ENCODE results near the gene STAG1.
"Not testable (repeated sequence)": the region's sequence is repeated elsewhere in the genome, so short reads cannot be mapped to it uniquely, and the experiment has no call there.

The STAG1 gene

DNA sequence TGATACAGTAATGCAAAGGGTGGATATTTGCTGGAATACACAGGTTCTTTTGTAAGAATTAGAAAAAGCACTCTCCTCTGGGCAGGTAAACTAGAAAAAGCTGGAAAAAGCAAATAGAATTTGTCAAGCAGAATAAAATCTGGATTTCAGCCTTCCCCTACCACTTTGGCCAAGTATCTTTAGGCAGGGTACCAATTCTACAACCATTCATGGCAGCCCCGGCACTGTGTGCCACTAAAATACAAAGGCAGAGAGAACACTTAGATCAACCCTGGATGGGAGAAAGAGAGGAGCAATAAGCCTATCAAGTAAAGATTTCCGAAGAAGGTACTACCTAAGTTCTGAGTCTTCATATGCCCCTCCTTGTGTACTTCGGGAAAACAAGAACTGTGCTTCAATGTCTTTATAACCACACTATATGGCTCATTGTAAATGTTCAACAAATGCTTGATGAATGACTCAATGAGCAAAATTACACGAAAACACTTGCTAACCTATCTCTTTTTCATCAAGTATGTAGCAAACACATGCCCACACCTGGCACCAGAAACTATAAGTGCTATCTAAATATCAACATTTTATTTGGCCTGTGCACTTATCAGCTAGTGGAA, 20.8 kb downstream of the STAG1 start:
- Mint-ChIP-seq H3K27me3 (no peaks in the 10 kb centered on the region), H3K27ac (no peak overlapping the region), H3K4me3 (no peak overlapping the region), H3K36me3 (ENCODE audit: low read depth) (no peaks in the 10 kb centered on the region), H3K4me1 (peaks cover 75% of the 10 kb centered on the region), H3K9me3 (no peaks in the 10 kb centered on the region)
- no peak for DNase-seq
- no peak for ATAC-seq

DNA sequence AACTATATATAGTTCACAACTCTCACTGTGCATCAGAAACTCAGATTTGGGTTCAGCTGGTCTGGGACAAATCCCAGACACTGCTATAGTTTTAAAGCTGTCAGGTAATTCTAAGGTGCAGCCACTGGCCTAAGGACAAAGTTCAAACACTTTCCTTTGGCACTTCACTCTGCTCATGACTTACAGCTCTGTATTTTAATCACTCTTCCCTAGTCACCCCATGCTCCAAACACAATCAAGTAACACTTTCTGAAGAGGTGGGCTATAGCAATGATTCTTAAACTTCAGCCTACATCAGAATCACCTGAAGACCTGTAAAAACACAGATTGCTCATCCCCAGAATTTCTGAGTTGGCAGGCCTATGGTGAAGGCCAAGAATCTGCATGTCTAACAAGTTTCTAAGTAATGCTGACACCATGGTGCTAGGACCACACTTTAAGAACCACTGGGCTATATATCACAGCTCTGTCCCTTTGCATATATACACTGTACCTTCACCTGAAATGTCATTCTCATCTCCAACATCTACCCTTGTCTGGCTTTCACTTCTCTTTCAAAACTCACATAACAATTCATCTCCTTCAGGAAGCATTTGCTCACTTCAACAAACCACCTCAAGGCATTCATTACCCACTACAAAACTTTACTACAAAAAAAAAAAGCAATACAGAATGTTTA, 21.4 kb downstream of the STAG1 start:
- ATAC-seq (peak; percentile 31), DNase-seq (no peak)
- Mint-ChIP-seq H3K27ac (no peak overlapping the region), H3K4me3 (no peak overlapping the region), H3K4me1 (peaks cover 79% of the 10 kb centered on the region), H3K27me3 (no peaks in the 10 kb centered on the region), H3K9me3 (no peaks in the 10 kb centered on the region), H3K36me3 (ENCODE audit: low read depth) (no peaks in the 10 kb centered on the region)

DNA sequence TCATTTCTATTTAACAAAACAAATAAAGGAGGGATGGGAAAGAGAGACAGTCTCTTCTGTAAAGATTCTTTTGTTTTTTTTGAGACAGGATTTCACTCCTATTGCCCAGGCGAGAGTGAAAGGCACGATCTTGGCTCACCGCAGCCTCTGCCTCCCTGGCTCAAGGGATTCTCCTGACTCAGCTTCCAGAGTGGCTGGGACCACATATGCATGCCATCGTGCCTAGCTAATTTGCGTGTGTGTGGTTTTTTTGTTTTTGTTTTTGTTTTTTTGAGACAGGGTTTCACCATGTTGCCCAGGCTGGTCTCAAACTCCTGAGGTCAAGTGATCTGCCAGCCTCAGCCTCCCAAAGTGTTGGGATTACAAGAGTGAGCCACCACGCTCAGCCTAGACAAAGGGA, 23.3 kb downstream of the STAG1 start:
- Mint-ChIP-seq H3K9me3 (no peaks in the 10 kb centered on the region), H3K4me3 (no peak overlapping the region), H3K4me1 (peaks cover 68% of the 10 kb centered on the region), H3K36me3 (ENCODE audit: low read depth) (no peaks in the 10 kb centered on the region), H3K27ac (no peak overlapping the region), H3K27me3 (no peaks in the 10 kb centered on the region)
- DNase-seq (no peak), ATAC-seq (no peak)

DNA sequence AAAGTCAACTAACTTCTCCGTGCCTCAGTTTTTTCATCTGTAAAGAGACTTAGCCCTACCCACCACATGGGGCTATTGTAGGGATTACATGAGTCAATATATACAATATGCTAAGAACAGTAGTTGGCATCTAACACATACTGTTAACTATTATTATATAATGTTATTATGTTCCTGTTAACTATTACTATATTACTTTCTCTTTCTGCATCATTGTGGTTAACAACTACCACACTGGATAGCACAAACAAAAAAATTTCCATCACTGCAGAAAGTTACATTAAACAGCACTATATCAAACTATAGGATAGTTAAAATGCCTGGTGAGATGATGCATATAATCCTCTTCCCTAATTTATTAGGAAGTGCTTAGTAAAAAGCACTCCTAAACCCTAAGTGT, 23.7 kb downstream of the STAG1 start:
- H3K4me1 Mint-ChIP-seq: peaks cover 67% of the 10 kb centered on the region
- ATAC-seq (peak; percentile 36), DNase-seq (no peak)
- no peaks in the 10 kb centered on the region for H3K36me3 Mint-ChIP-seq (ENCODE audit: low read depth)
- no peaks in the 10 kb centered on the region for H3K9me3 Mint-ChIP-seq
- no peak overlapping the region for H3K27ac Mint-ChIP-seq
- H3K27me3 Mint-ChIP-seq: no peaks in the 10 kb centered on the region
- H3K4me3 Mint-ChIP-seq: no peak overlapping the region

DNA sequence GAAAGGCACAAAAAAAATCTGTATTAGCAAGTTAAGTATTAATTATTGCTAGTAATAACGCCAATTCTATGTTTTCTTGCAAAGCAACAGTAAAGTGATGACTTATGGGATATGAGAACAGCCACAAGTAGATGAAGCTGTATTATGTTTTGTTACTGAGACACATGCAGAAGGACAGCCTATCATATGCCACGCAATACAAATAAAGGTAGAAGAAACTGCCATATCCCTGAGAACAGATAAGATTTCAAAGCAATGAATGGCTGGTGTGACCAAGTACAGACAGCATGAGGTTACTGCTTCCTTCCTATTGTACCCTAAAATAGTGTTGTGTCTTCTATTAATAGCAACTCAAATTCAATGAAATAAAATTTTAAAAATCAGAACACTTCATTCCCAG, 26.7 kb downstream of the STAG1 start:
- Mint-ChIP-seq H3K4me3 (no peak overlapping the region), H3K4me1 (peaks cover 41% of the 10 kb centered on the region)
- no peak for ATAC-seq

DNA sequence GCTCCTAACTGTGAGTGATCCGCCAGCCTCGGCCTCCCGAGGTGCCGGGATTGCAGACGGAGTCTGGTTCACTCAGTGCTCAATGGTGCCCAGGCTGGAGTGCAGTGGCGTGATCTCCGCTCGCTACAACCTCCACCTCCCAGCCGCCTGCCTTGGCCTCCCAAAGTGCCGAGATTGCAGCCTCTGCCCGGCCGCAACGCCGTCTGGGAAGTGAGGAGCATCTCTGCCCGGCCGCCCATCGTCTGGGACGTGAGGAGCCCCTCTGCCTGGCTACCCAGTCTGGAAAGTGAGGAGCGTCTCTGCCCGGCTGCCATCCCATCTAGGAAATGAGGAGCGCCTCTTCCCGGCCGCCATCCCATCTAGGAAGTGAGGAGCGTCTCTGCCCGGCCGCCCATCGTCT, 29.3 kb downstream of the STAG1 start:
- Mint-ChIP-seq H3K4me1 (peaks cover 23% of the 10 kb centered on the region), H3K36me3 (ENCODE audit: low read depth) (peaks cover 12% of the 10 kb centered on the region)
- H3K27ac Mint-ChIP-seq, H3K4me3 Mint-ChIP-seq, DNase-seq, H3K9me3 Mint-ChIP-seq, H3K27me3 Mint-ChIP-seq, ATAC-seq: not testable (repeated sequence)

More for the DNA sequence above, 26.7 kb downstream of the STAG1 start:
- no peaks in the 10 kb centered on the region for H3K27me3 Mint-ChIP-seq
- DNase-seq: no peak
- H3K27ac Mint-ChIP-seq: no peak overlapping the region
- peaks cover 4% of the 10 kb centered on the region for H3K36me3 Mint-ChIP-seq (ENCODE audit: low read depth)
- H3K9me3 Mint-ChIP-seq: no peaks in the 10 kb centered on the region

DNA sequence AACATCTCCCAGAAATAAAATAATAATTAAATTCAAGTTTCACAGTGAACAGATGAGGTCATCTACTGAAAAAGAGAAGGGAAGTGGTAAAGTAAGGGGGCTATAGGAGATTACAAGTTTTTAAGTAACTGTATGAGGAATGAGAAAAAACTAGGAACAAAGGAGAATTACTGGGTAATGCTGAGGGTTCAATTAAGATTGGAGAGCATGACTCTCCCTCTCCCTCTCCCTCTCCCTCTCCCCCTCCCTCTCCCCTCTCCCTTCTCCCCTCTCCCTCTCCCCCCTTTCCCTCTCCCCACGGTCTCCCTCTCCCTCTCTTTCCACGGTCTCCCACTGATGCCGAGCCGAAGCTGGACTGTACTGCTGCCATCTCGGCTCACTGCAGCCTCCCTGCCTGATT, 29.8 kb downstream of the STAG1 start:
- H3K27me3 Mint-ChIP-seq, H3K27ac Mint-ChIP-seq, ATAC-seq, DNase-seq, H3K4me3 Mint-ChIP-seq, H3K9me3 Mint-ChIP-seq: not testable (repeated sequence)
- H3K4me1 Mint-ChIP-seq: peaks cover 22% of the 10 kb centered on the region
- H3K36me3 Mint-ChIP-seq (ENCODE audit: low read depth): peaks cover 12% of the 10 kb centered on the region

DNA sequence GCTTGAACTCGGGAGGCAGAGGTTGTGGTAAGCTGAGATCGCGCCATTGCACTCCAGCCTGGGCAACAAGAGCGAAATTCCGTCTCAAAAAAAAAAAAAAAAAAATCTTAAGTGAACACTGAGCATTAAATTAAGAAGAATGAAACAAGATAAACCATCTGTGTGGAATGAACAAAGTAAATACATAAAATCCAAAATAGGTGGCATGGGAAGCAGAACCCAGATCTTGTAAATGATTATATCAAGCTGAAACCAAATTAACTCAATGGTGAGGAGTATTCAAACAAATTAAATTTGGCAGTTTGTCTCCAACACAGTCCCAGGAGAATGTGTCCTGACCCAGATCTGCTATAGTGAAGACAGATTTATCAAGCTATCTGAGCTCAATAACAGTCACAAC, 32.1 kb downstream of the STAG1 start:
- Mint-ChIP-seq H3K4me1 (peaks cover 19% of the 10 kb centered on the region), H3K36me3 (ENCODE audit: low read depth) (peaks cover 12% of the 10 kb centered on the region), H3K27me3 (no peaks in the 10 kb centered on the region), H3K9me3 (no peaks in the 10 kb centered on the region), H3K4me3 (no peak overlapping the region), H3K27ac (no peak overlapping the region)
- no peak for DNase-seq
- no peak for ATAC-seq

DNA sequence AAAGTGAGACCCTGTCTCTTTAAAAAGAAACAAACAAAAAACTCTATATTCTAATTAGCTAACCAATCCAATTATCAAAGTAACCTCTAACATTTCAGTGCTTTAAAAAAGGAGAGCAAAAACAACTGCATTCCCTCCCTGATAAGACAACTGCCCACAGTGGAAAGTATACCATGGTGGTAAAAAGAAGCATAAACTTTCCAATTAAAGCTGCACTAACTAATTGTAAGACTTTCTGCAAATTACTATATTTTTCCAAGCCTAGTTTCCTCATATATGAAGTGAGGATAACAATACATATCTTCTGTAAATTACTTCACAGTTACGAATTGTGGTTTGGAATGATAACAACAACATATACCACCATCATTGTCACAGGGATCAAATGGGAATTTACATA, 35.5 kb downstream of the STAG1 start:
- peaks cover 19% of the 10 kb centered on the region for H3K4me1 Mint-ChIP-seq
- DNase-seq (no peak), ATAC-seq (peak; percentile 63)
- H3K27ac Mint-ChIP-seq: peak overlapping the region; percentile 66
- H3K27me3 Mint-ChIP-seq: no peaks in the 10 kb centered on the region
- H3K4me3 Mint-ChIP-seq: no peak overlapping the region
- peaks cover 15% of the 10 kb centered on the region for H3K36me3 Mint-ChIP-seq (ENCODE audit: low read depth)
- no peaks in the 10 kb centered on the region for H3K9me3 Mint-ChIP-seq

DNA sequence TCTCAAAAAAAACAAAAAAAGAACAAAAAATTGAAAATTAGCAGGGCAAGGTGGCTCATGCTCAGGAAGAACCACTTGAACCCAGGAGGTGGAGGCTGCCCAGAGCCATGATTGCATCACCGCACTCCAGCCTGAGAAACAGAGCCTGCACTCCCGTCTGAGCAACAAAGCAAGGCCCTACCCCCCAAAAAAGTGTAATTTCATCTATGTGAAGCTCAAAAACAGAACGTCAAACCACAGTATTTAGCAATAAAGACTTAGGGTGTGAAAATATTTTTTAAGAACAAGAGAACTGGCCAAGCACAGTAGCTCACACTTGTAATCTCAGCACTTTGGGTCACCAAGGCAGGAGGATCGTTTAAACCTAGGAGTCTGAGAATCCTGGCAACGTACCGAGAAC, 38.2 kb downstream of the STAG1 start:
- DNase-seq: no peak
- peaks cover 23% of the 10 kb centered on the region for H3K4me1 Mint-ChIP-seq
- no peaks in the 10 kb centered on the region for H3K27me3 Mint-ChIP-seq
- peaks cover 11% of the 10 kb centered on the region for H3K36me3 Mint-ChIP-seq (ENCODE audit: low read depth)
- no peak for ATAC-seq
- no peaks in the 10 kb centered on the region for H3K9me3 Mint-ChIP-seq
- H3K27ac Mint-ChIP-seq: no peak overlapping the region
- no peak overlapping the region for H3K4me3 Mint-ChIP-seq

DNA sequence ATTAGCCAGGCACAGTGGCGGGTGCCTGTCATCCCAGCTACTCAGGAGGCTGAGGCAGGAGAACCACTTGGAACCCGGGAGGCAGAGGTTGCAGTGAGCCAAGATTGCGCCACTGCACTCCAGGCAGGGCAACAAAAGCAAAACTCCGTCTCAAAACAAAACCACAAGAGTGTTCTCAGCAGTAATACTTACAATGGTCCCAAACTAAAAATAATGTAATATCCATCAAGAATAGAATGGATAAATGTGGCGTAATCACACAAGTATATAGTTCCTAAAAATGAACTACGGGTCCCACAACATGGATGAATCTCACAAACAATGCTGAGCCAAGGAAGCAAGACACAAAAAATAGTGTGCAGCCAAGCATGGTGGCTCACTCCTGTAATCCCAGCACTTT, 39.2 kb downstream of the STAG1 start:
- Mint-ChIP-seq H3K4me1 (peaks cover 23% of the 10 kb centered on the region), H3K27me3 (no peaks in the 10 kb centered on the region), H3K4me3 (no peak overlapping the region), H3K36me3 (ENCODE audit: low read depth) (peaks cover 13% of the 10 kb centered on the region), H3K27ac (no peak overlapping the region), H3K9me3 (no peaks in the 10 kb centered on the region)
- DNase-seq (no peak), ATAC-seq (no peak)

DNA sequence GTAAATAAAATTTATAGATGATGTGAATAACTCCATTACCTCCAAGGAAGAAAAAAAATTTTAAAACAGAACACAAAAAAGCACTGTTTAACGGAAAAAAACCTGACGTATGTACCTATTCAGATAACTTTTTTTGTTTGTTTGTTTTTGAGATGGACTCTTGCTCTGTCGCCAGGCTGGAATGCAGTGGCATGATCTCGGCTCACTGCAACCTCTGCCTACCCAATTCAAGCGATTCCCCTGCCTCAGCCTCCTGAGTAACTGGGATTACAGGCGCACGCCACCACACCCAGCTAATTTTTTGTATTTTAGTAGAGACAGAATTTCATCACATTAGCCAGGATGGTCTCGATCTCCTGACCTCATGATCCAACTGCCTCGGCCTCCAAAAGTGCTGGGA, 40.3 kb downstream of the STAG1 start:
- Mint-ChIP-seq H3K4me1 (peaks cover 17% of the 10 kb centered on the region), H3K36me3 (ENCODE audit: low read depth) (peaks cover 17% of the 10 kb centered on the region)
- H3K4me3 Mint-ChIP-seq, H3K27me3 Mint-ChIP-seq, ATAC-seq, H3K9me3 Mint-ChIP-seq, DNase-seq, H3K27ac Mint-ChIP-seq: not testable (repeated sequence)

DNA sequence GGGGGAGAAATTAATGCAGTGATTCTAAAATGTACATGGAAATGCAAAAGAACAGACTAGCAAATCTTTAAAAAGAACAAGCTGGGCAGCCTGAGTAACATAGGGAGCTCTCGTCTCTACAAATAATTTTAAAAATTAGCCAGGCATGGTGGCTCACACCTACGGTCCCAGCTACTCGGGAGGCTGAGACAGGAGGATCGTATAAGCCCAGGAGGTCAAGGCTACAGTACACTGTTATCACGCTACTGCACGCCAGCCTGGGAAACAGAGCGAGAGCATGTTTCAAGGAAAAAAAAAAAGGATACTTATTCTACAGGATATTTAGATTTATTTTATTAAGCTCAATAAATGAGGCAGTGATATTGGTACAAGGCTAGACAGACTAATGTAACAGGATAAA, 40.9 kb downstream of the STAG1 start:
- Mint-ChIP-seq H3K27ac (no peak overlapping the region), H3K27me3 (no peaks in the 10 kb centered on the region), H3K36me3 (ENCODE audit: low read depth) (peaks cover 17% of the 10 kb centered on the region), H3K9me3 (no peaks in the 10 kb centered on the region), H3K4me1 (peaks cover 14% of the 10 kb centered on the region), H3K4me3 (no peak overlapping the region)
- ATAC-seq (no peak), DNase-seq (no peak)

DNA sequence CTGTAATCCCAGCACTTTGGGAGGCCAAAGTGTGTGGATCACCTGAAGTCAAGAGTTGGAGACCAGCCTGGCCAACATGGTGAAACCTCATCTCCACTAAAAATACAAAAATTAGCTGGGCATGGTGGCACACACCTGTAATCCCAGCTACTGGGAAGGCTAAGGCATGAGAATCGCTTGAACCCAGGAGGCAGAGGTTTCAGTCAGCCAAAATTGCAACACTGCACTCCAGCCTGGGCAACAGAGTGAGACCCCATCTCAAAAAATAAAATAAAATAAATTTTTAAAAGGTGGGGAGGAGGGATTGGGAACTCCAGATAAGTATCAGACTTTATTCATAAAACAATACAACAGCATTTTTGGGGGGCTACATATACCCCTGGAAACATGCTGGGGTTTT, 42.4 kb downstream of the STAG1 start:
- Mint-ChIP-seq H3K36me3 (ENCODE audit: low read depth) (peaks cover 17% of the 10 kb centered on the region), H3K4me1 (peaks cover 20% of the 10 kb centered on the region)
- H3K9me3 Mint-ChIP-seq, DNase-seq, H3K27me3 Mint-ChIP-seq, ATAC-seq, H3K27ac Mint-ChIP-seq, H3K4me3 Mint-ChIP-seq: not testable (repeated sequence)

DNA sequence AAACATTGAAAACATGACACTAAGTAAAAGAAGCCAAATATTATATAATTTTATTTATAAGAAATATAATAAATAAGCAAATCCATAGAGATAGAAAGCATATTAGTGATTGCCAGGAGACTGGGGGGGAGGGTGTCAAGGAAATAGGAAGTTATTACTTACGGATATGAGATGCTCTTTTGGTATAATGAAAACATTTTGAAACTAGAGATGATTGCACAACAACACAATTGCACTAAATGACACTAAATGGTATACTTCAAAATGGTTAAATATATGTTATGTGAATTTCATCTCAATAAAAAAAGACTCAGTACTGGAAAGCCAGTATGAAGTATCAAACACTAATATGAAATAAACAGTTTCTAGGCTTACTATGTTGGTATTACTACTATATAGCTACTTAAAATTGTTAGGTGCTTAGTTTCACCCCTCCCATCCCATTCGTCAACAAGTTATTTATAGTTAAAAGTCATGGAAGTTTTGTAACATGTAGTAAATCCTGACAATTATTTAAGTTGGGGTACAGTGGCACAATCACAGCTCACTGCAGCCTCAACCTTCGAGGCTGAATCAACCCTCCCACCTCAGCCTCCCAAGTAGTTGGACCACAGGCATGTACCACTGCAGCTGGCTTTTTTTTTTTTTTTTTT, 43.7 kb downstream of the STAG1 start:
- no peak overlapping the region for H3K4me3 Mint-ChIP-seq
- peaks cover 23% of the 10 kb centered on the region for H3K4me1 Mint-ChIP-seq
- no peaks in the 10 kb centered on the region for H3K9me3 Mint-ChIP-seq
- H3K36me3 Mint-ChIP-seq (ENCODE audit: low read depth): peaks cover 18% of the 10 kb centered on the region
- DNase-seq (no peak), ATAC-seq (no peak)
- H3K27ac Mint-ChIP-seq: no peak overlapping the region
- no peaks in the 10 kb centered on the region for H3K27me3 Mint-ChIP-seq

All from activated naive CD8-positive, alpha-beta T cell treated with anti-CD3 and anti-CD28 coated beads, Interleukin-2, amount 50 U/mL, for 24 hours (primary cell).